Right lung (tissue), 5 donors: ENCODE data around the gene ZSCAN10. TPM values are rescaled to one million over a fixed set of nuclear protein-coding genes. Genes with fewer than 3 reads are reported as not detected.

Experiments used
- DNase-seq, 2 donors: peaks; one replicate each; pipeline ENCODE4 v3.0.0-alpha.2; 2013
- polyA plus RNA-seq, 5 donors: library from polyadenylated mRNA; unstranded; fragments of 120-200 nt; gene quantifications; one replicate each; pipeline versions ENCODE4 v1.2.1 to v1.2.3, GENCODE V29; 2013; ENCODE audit warnings: inconsistent platforms in 1 of 5, low replicate concordance in 1 of 5; ENCODE audit not compliant: insufficient read length in 5 of 5, insufficient read depth in 1 of 5

The ZSCAN10 gene
- polyA plus RNA-seq, 5 donors = 0.09 to 0.12 TPM; not detected in 3

- no peak for DNase-seq
These were observed 51.7 kb downstream of the ZSCAN10 start for GRCh38 chr16:3047387-3047720.

- no peak for DNase-seq
These were observed 52.3 kb downstream of the ZSCAN10 start for GRCh38 chr16:3046641-3047386.

- DNase-seq = no peak
These were observed 53.1 kb downstream of the ZSCAN10 start, which contains the start of gene MMP25 for GRCh38 chr16:3045758-3046640. TSS of gene MMP25 (plus strand) at chr16:3046561. CDS start at chr16:3046918, 357 bp downstream.

GRCh38 chr16:3044708-3045107, 54.4 kb downstream of the ZSCAN10 start:
- DNase-seq = no peak

- DNase-seq = no peak
These were observed 56.7 kb downstream of the ZSCAN10 start for GRCh38 chr16:3042376-3042775.

- no peak for DNase-seq
These were observed 60.2 kb downstream of the ZSCAN10 start for GRCh38 chr16:3038896-3039295.

Other genes starting within 250 kb of the ZSCAN10 start
- gene PRSS22, start 241.1 kb downstream of the ZSCAN10 start, polyA plus RNA-seq = 10 to 100 TPM; 10.1 to 18.0 (median 15.8) TPM
- 10 to 100 TPM; 14.0 to 34.9 (median 19.8) TPM for gene FLYWCH2, start 216.1 kb downstream of the ZSCAN10 start, polyA plus RNA-seq
- 10 to 100 TPM; 14.7 to 41.5 (median 20.0) TPM for gene FLYWCH1, start 187.4 kb downstream of the ZSCAN10 start, polyA plus RNA-seq
- under 1 TPM; 0.16 to 0.87 (median 0.26) TPM for gene KREMEN2, start 135.0 kb downstream of the ZSCAN10 start, polyA plus RNA-seq
- 10 to 100 TPM; 12.0 to 18.5 (median 13.2) TPM for gene PAQR4, start 129.9 kb downstream of the ZSCAN10 start, polyA plus RNA-seq
- 10 to 100 TPM; 14.5 to 22.9 (median 15.4) TPM for gene PKMYT1, start 118.8 kb downstream of the ZSCAN10 start, polyA plus RNA-seq
- gene CLDN9, start 86.4 kb downstream of the ZSCAN10 start, polyA plus RNA-seq = 1 to 10 TPM; 4.0 to 7.3 (median 6.3) TPM
- 100 to 1,000 TPM in 4 of 5 donors, 10 to 100 TPM in 1; 86.3 to 124 (median 118) TPM for gene CLDN6, start 81.1 kb downstream of the ZSCAN10 start, polyA plus RNA-seq
- gene TNFRSF12A, start 78.9 kb downstream of the ZSCAN10 start, polyA plus RNA-seq = 1 to 10 TPM; 2.7 to 6.8 (median 3.6) TPM
- 10 to 100 TPM; 26.6 to 45.7 (median 34.8) TPM for gene HCFC1R1, start 75.4 kb downstream of the ZSCAN10 start, polyA plus RNA-seq
- gene THOC6, start 75.3 kb downstream of the ZSCAN10 start, polyA plus RNA-seq = 10 to 100 TPM; 20.0 to 37.5 (median 27.2) TPM
- 1 to 10 TPM; 2.2 to 5.1 (median 2.6) TPM for gene BICDL2, start 62.4 kb downstream of the ZSCAN10 start, polyA plus RNA-seq
- 1 to 10 TPM; 1.4 to 3.4 (median 2.1) TPM for gene MMP25, start 52.7 kb downstream of the ZSCAN10 start, polyA plus RNA-seq
- 100 to 1,000 TPM in 1 of 5 donors, 10 to 100 TPM in 4; 39.7 to 103 (median 61.6) TPM for gene IL32, start 33.7 kb downstream of the ZSCAN10 start, polyA plus RNA-seq
- gene ZNF205, start 13.3 kb upstream of the ZSCAN10 start, polyA plus RNA-seq = 10 to 100 TPM; 12.6 to 20.4 (median 14.8) TPM
- 10 to 100 TPM; 10.5 to 18.5 (median 14.7) TPM for gene ZNF213, start 35.7 kb upstream of the ZSCAN10 start, polyA plus RNA-seq
- gene OR1F1, start 88.9 kb upstream of the ZSCAN10 start, polyA plus RNA-seq = not detected
- gene ZNF200, start 135.9 kb upstream of the ZSCAN10 start, polyA plus RNA-seq = 10 to 100 TPM; 11.3 to 15.4 (median 13.7) TPM
- under 1 TPM; 0.40 to 0.67 (median 0.47) TPM for gene MEFV, start 157.3 kb upstream of the ZSCAN10 start, polyA plus RNA-seq
- 10 to 100 TPM; 42.2 to 54.7 (median 48.7) TPM for gene ZNF263, start 184.2 kb upstream of the ZSCAN10 start, polyA plus RNA-seq
- 10 to 100 TPM; 11.4 to 15.6 (median 12.5) TPM for gene TIGD7, start 206.1 kb upstream of the ZSCAN10 start, polyA plus RNA-seq
- 10 to 100 TPM; 41.1 to 64.3 (median 51.0) TPM for gene ZNF75A, start 206.2 kb upstream of the ZSCAN10 start, polyA plus RNA-seq